ENCODE results near the gene PGAP3. TPM values are rescaled to one million over a fixed set of nuclear protein-coding genes. Genes with fewer than 3 reads are reported as not detected.
A peak's percentile ranks its signal among the peaks of the same experiment; 100 is the strongest.

The PGAP3 gene
- total and polyA plus RNA-seq, 2 experiments from 2014 or later = 29.7 to 34.2 TPM

DNA sequence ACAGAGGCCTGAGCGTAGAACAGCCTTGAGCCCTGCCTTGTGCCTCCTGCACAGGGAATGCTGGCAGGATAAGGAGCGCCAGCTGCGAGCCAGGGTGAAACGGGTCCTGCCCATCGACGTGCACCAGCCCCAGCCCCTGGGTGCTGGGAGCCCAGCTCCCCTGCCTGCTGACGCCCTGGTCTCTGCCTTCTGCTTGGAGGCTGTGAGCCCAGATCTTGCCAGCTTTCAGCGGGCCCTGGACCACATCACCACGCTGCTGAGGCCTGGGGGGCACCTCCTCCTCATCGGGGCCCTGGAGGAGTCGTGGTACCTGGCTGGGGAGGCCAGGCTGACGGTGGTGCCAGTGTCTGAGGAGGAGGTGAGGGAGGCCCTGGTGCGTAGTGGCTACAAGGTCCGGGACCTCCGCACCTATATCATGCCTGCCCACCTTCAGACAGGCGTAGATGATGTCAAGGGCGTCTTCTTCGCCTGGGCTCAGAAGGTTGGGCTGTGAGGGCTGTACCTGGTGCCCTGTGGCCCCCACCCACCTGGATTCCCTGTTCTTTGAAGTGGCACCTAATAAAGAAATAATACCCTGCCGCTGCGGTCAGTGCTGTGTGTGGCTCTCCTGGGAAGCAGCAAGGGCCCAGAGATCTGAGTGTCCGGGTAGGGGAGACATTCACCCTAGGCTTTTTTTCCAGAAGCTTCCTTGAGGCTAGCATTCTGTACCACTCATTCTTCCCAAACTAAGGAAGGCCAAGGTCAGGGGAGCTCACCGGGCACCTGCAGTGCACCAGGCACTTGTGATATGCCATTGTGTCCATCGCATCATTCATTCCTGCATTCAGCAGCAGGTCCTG lies 17.7 kb downstream of the PGAP3 start:
- Histone ChIP-seq H3K4me1 (ENCODE audit: low read depth) (peaks cover 39% of the 10 kb centered on the region), H3K27ac (no peak overlapping the region), H3K9me3 (ENCODE audit: low read depth) (no peaks in the 10 kb centered on the region), H3K4me3 (no peak overlapping the region), H3K36me3 (no peaks in the 10 kb centered on the region), H3K27me3 (no peaks in the 10 kb centered on the region)
- TF ChIP-seq, protein P1, sequence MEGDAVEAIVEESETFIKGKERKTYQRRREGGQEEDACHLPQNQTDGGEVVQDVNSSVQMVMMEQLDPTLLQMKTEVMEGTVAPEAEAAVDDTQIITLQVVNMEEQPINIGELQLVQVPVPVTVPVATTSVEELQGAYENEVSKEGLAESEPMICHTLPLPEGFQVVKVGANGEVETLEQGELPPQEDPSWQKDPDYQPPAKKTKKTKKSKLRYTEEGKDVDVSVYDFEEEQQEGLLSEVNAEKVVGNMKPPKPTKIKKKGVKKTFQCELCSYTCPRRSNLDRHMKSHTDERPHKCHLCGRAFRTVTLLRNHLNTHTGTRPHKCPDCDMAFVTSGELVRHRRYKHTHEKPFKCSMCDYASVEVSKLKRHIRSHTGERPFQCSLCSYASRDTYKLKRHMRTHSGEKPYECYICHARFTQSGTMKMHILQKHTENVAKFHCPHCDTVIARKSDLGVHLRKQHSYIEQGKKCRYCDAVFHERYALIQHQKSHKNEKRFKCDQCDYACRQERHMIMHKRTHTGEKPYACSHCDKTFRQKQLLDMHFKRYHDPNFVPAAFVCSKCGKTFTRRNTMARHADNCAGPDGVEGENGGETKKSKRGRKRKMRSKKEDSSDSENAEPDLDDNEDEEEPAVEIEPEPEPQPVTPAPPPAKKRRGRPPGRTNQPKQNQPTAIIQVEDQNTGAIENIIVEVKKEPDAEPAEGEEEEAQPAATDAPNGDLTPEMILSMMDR (IDR thresholded peaks at IDR 0.05; ENCODE audit: low read depth, low read length) = no peak
- DNase-seq (ENCODE audit: low read depth in 1 of 2, low spot score in 1 of 2) = no peak

DNA sequence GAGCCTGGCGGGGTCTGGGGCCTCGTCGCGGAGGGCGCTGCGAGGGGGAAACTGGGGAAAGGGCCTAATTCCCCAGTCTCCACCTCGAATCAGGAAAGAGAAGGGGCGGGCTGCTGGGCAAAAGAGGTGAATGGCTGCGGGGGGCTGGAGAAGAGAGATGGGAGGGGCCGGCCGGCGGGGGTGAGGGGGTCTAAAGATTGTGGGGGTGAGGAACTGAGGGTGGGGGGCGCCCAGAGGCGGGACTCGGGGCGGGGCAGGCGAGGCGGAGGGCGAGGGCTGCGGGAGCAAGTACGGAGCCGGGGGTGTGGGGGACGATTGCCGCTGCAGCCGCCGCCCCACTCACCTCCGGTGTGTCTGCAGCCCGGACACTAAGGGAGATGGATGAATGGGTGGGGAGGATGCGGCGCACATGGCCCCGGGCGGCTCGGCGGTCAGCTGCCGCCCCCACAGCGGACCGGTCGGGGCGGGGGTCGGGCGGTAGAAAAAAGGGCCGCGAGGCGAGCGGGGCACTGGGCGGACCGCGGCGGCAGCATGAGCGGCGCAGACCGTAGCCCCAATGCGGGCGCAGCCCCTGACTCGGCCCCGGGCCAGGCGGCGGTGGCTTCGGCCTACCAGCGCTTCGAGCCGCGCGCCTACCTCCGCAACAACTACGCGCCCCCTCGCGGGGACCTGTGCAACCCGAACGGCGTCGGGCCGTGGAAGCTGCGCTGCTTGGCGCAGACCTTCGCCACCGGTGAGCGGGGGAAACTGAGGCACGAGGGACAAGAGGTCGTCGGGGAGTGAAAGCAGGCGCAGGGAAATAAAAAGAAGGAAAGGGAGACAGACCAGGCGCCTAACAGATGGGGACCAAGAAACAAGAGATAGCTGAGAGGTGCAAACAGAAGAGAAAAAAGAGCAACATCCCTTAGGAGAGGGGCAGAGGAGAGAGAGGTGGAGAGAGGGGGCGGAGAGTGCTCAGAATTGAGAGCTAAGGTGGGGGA lies 19.6 kb downstream of the PGAP3 start, which contains the start of gene PNMT:
Gene PNMT, plus strand, starts transcription at position 509 of the 980 bp plus-strand sequence. Its CDS starts 23 bp downstream, at position 532.
- H3K27me3 ChIP-seq = no peaks in the 10 kb centered on the region
- peak within 1 kb of the TSS; percentile 86 for H3K27ac ChIP-seq
- TF ChIP-seq, protein P1 (IDR thresholded peaks at IDR 0.05; ENCODE audit: low read depth, low read length) = peak; percentile 70

GRCh38 chr17:39667262-39667944 lies 20.5 kb downstream of the PGAP3 start:
- Histone ChIP-seq H3K27ac (peak overlapping the region; percentile 86), H3K27me3 (no peaks in the 10 kb centered on the region), H3K36me3 (no peaks in the 10 kb centered on the region), H3K4me3 (peak overlapping the region; percentile 36), H3K4me1 (ENCODE audit: low read depth) (peaks cover 49% of the 10 kb centered on the region), H3K9me3 (ENCODE audit: low read depth) (no peaks in the 10 kb centered on the region)
- TF ChIP-seq, protein P1 (IDR thresholded peaks at IDR 0.05; ENCODE audit: low read depth, low read length) = no peak
- DNase-seq (ENCODE audit: low read depth in 1 of 2, low spot score in 1 of 2) = peak in 1 of 2 donors; percentile 52

More for the DNA sequence above, 19.6 kb downstream of the PGAP3 start, which contains the start of gene PNMT:
- no peaks in the 10 kb centered on the region for H3K36me3 ChIP-seq
- H3K4me1 ChIP-seq (ENCODE audit: low read depth) = peaks cover 47% of the 10 kb centered on the region
- no peaks in the 10 kb centered on the region for H3K9me3 ChIP-seq (ENCODE audit: low read depth)
- H3K4me3 ChIP-seq = peak within 1 kb of the TSS; percentile 36
- peak; percentile 63 to 88 for DNase-seq (ENCODE audit: low read depth in 1 of 2, low spot score in 1 of 2)

GRCh38 chr17:39666601-39667261 lies 21.1 kb downstream of the PGAP3 start:
- Histone ChIP-seq H3K36me3 (no peaks in the 10 kb centered on the region), H3K9me3 (ENCODE audit: low read depth) (no peaks in the 10 kb centered on the region), H3K27me3 (no peaks in the 10 kb centered on the region), H3K4me1 (ENCODE audit: low read depth) (peaks cover 49% of the 10 kb centered on the region), H3K4me3 (peak overlapping the region; percentile 36), H3K27ac (peak overlapping the region; percentile 86)
- no peak for DNase-seq (ENCODE audit: low read depth in 1 of 2, low spot score in 1 of 2)
- TF ChIP-seq, protein P1 (IDR thresholded peaks at IDR 0.05; ENCODE audit: low read depth, low read length) = no peak
